ENCODE results near the gene BYSL.
A peak's percentile ranks its signal among the peaks of the same experiment; 100 is the strongest.

The BYSL gene

DNA sequence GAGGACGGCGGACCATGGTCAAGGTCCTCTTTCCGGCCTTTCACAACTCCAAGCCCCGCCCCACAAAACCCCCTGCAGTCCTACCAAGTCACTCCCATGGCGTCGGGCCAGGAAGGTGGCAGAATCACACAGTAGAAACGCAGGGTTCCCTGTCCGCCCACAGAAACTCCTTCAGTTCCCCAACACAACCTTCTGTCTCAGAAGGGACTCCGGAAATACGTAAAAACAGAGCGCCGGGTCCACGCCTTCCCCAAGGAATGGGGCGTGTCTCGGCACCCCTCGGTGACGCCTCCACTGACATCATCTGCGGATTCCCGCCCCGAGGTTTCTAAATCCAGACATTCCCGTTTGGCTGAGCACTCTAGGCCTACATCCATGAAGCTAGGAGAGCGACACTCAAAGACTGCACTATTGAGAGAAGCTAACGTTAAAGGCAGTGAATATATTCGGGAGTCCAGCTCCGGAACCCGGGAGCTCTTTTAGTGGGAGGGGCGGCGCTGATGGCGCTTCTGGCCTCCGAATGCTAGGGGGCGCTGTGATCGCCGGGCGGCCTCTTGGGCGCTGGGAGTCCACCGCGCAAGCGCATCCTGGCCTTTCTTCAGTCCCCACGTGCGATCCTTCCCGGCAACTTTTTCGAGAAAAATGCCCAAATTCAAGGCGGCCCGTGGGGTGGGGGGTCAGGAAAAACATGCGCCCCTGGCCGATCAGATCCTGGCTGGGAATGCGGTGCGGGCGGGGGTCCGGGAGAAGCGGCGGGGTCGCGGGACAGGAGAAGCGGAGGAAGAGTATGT lies at the start of gene BYSL, which contains the start of gene MED20:
Gene BYSL (plus strand): TSS at position 579 of the 791 bp plus-strand sequence. CDS start 64 bp downstream, at position 643.
Gene MED20 (minus strand): TSS at position 219 of the 791 bp plus-strand sequence. CDS start 121 bp downstream, at position 98.
- peak; percentile 78 for TF ChIP-seq CTCF (IDR thresholded peaks at IDR 0.05; ENCODE audit: control insufficient read depth, extremely low read depth, insufficient read depth)
- peak; percentile 74 for DNase-seq (ENCODE audit: low read depth)
- peak within 1 kb of the TSS; percentile 99 for H3K4me3 ChIP-seq (ENCODE audit: low read depth, low read length)

- H3K4me3 ChIP-seq (ENCODE audit: low read depth, low read length): no peak overlapping the region
- DNase-seq (ENCODE audit: low read depth): no peak
- TF ChIP-seq CTCF (IDR thresholded peaks at IDR 0.05; ENCODE audit: control insufficient read depth, extremely low read depth, insufficient read depth): no peak
Observed at GRCh38 chr6:41871691-41872090, 49.6 kb upstream of the BYSL start.

DNA sequence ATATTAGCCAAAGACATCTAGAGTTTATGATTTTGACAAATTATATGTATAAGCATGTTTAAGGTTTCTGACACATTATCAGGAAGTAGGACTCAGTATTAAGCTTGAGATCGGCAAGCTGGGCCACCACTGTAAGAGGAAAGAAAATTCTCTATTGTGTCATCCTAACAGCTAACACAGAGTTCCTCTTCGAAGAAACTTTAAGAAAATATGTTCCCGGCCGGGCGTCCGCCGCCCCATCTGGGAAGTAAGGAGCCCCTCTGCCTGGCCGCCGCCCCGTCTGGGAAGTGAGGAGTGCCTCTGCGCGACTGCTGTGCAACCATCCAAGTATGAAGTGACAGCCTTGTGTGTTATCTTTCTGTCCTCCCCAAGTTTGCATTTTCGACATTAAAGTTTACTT lies 49.2 kb upstream of the BYSL start:
- TF ChIP-seq CTCF (IDR thresholded peaks at IDR 0.05; ENCODE audit: control insufficient read depth, extremely low read depth, insufficient read depth): no peak
- DNase-seq (ENCODE audit: low read depth): no peak
- no peak overlapping the region for H3K4me3 ChIP-seq (ENCODE audit: low read depth, low read length)

DNA sequence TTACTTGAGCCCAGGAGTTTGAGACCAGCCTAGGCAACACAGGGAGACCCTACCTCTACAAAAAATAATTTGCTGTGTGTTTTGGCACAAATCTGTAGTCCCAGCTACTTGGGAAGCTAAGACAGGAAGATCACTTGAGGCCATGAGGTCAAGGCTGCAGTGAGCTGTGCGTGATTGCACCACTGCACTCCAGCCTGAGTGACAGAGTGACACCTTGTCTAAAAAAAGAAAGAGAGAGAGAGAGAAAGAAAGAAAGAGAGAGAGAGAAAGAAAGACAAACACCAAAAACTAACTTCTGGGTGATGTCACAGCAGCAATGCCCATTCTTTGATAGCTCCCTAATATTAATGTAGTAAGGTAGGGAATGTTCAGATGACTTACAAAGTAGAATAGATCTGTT lies 46.6 kb upstream of the BYSL start:
- no peak for DNase-seq (ENCODE audit: low read depth)
- no peak for TF ChIP-seq CTCF (IDR thresholded peaks at IDR 0.05; ENCODE audit: control insufficient read depth, extremely low read depth, insufficient read depth)
- H3K4me3 ChIP-seq (ENCODE audit: low read depth, low read length): no peak overlapping the region

DNA sequence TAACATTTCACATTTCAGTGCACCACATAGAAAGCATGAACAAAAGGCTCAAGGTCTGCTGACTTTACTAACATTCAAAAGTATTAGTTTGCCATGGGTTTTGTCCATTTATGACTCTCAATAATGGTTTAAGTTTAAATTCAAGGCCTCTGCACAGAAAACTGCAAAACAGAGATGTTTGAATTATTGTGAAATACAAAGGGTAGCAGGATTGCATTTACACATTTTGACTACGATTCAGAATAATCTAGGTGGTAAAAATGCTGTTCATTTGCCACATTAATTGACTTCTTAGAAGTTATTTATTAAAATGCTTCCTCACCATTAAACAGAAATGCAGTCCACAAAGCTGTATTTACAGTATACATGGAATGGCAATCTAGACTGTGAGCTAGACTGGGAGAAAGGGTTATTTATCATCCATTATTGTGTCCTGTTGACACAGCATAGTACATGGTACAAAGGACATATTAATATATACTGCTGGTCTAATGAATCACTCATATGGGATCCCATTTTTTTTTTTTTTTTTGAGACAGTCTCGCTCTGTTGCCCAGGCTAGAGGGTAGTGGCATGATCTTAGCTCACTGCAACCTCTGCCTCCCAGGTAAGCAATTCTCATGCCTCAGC lies 44.1 kb upstream of the BYSL start:
- TF ChIP-seq CTCF (IDR thresholded peaks at IDR 0.05; ENCODE audit: control insufficient read depth, extremely low read depth, insufficient read depth): no peak
- no peak overlapping the region for H3K4me3 ChIP-seq (ENCODE audit: low read depth, low read length)
- no peak for DNase-seq (ENCODE audit: low read depth)

DNA sequence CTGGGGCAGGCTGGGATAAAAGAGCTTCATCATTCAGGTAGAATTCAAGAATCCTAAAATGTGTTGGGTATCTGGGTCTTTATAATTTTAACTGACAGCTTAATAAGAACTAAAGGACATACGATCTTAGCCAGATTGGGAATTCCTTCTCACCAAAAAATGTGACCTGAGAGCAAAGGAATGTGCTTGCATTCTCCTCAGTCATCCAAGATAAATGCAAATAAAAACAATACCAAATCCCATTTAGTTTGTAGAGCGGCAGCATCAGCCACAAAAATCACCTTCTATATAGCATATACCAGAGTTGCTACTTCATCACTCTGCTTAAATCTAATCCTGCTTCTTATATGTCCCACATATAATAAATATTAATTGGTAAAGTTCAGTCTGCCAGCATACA lies 43.1 kb upstream of the BYSL start:
- no peak for TF ChIP-seq CTCF (IDR thresholded peaks at IDR 0.05; ENCODE audit: control insufficient read depth, extremely low read depth, insufficient read depth)
- no peak for DNase-seq (ENCODE audit: low read depth)
- no peak overlapping the region for H3K4me3 ChIP-seq (ENCODE audit: low read depth, low read length)
